Astrocyte (in vitro differentiated cells and primary cell): ENCODE measurements around the gene GDPD2.

Experiments used
- EZH2 ChIP-seq: IDR thresholded peaks from 2 replicates; pipeline ENCODE4 v1.6.1; 2012; ENCODE audit warnings: mild to moderate bottlenecking, low read length, inconsistent platforms; ENCODE audit not compliant: insufficient read depth
- TF ChIP-seq, protein P1 (sequence below): IDR thresholded peaks from 2 replicates; pipeline ENCODE4 v1.5.1; 2011; ENCODE audit warnings: low read depth, mild to moderate bottlenecking, inconsistent platforms, low read length, moderate library complexity; ENCODE audit not compliant: insufficient read depth

DNA sequence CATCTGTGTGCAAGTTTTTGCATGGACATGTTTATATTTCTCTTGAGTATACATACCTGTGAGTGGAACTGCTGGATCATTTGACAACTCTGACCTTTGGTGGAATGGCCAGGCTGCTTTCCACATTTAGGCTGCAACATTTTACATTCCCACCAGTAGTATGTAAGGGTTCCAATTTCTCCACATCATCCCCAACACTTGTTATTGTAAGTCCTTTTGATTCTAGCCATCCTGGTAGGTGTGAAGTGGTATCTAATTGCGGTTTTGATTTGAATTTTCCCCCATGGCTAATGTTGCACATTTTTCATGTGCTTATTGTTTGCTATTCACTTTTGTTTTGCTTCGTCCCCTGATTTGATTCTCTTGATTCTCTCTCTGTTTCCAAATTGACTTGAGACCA is 37.9 kb downstream of the GDPD2 start:
- TF ChIP-seq, protein P1, sequence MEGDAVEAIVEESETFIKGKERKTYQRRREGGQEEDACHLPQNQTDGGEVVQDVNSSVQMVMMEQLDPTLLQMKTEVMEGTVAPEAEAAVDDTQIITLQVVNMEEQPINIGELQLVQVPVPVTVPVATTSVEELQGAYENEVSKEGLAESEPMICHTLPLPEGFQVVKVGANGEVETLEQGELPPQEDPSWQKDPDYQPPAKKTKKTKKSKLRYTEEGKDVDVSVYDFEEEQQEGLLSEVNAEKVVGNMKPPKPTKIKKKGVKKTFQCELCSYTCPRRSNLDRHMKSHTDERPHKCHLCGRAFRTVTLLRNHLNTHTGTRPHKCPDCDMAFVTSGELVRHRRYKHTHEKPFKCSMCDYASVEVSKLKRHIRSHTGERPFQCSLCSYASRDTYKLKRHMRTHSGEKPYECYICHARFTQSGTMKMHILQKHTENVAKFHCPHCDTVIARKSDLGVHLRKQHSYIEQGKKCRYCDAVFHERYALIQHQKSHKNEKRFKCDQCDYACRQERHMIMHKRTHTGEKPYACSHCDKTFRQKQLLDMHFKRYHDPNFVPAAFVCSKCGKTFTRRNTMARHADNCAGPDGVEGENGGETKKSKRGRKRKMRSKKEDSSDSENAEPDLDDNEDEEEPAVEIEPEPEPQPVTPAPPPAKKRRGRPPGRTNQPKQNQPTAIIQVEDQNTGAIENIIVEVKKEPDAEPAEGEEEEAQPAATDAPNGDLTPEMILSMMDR, result no peak
- TF ChIP-seq EZH2, result no peak
